Measurements from ENCODE around the gene PEG3.

Gene PEG3

GRCh38 chr19:56808717-56809392 is 31.7 kb downstream of the PEG3 start:
- TF ChIP-seq ZFX (IDR thresholded peaks at IDR 0.05) (no peak), CTCF (conservative IDR thresholded peaks at IDR 0.05) (no peak)
- H3K27ac ChIP-seq: no peak overlapping the region

- TF ChIP-seq CTCF (conservative IDR thresholded peaks at IDR 0.05) (no peak), ZFX (IDR thresholded peaks at IDR 0.05) (no peak)
- H3K27ac ChIP-seq: no peak overlapping the region
Observed at GRCh38 chr19:56806639-56807038, 33.9 kb downstream of the PEG3 start.

Measured in C4-2B (cell line).